SK-N-MC (cell line): ENCODE measurements around the gene AGBL1.

Source experiments
- EZH2 ChIP-seq: fragments of 200-600 bp; sonication (generic); IDR thresholded peaks from one replicate; pipeline ENCODE4 v1.6.1; 2017; ENCODE audit warnings: antibody characterized with exemption
- POLR2AphosphoS5 ChIP-seq: IDR thresholded peaks from 2 replicates; pipeline ENCODE4 v1.6.1; 2012; ENCODE audit warnings: mild to moderate bottlenecking, low read depth, low read length, borderline replicate concordance

GRCh38 chr15:86657305-86657704 is 577.6 kb downstream of the AGBL1 start:
- TF ChIP-seq POLR2AphosphoS5 (no peak), EZH2 (no peak)
